Stimulated activated CD8-positive, alpha-beta memory T cell treated with anti-CD3 and anti-CD28 coated beads, Interleukin-15, amount 100 ng/mL, for 48 hours (primary cell): Measurements from ENCODE around the gene FARP1.

Experiments used
- DNase-seq, 2 donors: peaks; one replicate each; pipeline ENCODE4 v3.0.0-alpha.2; 2020; ENCODE audit warnings: low read depth in 2 of 2

The FARP1 gene

GRCh38 chr13:98175043-98175442, 32.1 kb downstream of the FARP1 start:
- DNase-seq, result no peak

- no peak for DNase-seq
Observed at GRCh38 chr13:98175823-98176222, 32.9 kb downstream of the FARP1 start.

DNA sequence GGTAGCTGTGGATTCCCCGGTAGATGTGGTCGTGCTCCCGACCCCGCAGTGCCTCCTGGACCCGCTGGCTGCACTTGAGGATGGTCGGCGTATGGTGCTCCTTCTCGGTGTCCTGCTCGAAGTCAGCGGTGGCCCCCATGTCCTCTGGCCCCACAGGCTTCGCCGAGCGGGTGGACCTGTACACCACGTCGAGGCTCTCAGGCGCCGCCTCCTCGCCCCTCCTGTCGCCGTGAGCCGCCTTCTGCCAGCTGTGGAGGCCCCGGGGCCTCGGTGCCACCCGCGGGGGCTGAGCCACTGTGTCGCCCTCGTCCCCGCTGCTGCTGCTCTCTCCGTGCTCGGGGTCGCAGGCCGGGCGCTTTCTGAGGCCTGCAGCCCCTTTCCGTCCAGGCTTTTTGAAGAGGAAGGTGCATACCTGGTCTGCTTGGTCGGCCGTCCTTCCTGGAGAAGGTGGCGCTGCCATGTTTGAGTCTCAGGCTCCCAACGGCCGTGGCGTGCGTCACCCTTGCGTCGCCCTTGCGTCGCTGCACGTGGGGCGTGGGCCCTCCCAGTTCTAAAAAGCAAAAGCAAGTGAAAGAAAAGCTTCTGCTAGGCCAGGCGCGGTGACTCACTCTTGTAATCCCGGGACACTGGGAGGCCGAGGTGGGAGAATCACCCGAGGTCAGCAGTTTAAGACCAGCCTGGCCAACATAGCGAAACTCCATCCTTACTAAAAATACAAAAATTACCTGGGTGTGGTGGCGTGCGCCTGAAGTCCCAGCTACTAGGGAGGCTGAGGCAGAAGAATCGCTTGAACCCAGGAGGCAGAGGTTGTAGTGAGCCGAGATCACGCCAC, 34.1 kb downstream of the FARP1 start, which contains the start of gene RNF113B:
RNF113B (minus strand) TSS at position 493 of the 832 bp plus-strand sequence; CDS start at position 460, 33 bp downstream.
- no peak for DNase-seq

DNA sequence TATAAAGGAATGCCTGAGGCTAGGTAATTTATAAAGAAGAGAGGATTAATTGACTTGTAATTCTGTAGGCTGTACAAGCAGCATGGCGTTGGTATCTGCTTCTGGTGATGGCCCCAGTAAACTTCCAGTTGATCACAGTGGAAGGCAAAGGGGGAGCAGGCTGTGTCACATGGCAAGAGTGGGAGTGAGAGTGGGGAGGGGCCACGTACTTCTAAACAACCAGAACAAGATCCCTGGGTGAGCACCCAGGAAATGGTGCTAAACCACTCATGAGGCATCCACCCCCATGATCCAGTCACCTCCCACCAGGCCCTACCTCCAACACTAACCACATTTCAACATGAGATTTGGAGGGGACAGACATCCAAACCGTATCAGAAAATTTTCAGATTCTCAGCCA, 37.2 kb downstream of the FARP1 start:
- DNase-seq, result no peak

- no peak for DNase-seq
Observed at GRCh38 chr13:98181111-98181815, 38.4 kb downstream of the FARP1 start.

DNA sequence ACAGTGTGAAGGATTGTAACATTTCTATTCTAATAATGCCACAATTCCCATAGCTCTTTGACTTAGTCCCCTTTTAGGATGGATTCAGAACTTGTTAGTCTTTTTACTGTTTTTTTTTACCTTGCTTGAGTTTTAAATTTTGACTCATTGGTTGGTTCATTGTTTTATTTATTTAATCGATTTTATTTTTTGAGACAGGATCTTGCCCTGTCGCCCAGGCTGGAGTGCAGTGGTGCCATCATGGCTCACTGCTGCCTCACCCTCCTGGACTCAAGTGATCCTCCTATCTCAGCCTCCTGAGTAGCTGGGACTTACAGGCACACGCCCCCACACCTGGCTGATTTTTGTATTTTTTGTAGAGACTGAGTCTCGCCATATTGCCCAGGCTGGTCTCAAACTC, 39.3 kb downstream of the FARP1 start:
- DNase-seq, result no peak

DNA sequence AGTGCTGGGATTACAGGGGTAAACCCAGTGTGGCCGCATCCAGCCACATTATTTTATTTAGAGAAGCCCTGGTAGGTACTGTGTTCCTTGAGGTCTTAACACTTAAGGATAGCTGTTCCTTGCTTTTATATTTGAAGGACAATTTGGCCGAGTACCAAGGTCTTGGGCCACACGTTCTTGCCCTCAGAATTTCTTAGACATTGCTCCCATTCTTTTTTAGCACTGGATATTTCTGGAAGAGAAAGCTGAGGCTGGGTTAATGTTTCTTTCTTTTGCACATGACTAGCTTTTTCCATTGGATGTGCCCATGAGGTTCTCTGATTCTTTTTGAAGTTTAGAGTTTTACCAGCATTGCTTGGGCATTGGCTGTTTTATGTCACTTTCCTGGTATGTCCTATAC, 39.7 kb downstream of the FARP1 start:
- no peak for DNase-seq

GRCh38 chr13:98184792-98185191, 41.9 kb downstream of the FARP1 start:
- no peak for DNase-seq

- DNase-seq, result no peak
Observed at GRCh38 chr13:98187155-98187964, 44.5 kb downstream of the FARP1 start.

DNA sequence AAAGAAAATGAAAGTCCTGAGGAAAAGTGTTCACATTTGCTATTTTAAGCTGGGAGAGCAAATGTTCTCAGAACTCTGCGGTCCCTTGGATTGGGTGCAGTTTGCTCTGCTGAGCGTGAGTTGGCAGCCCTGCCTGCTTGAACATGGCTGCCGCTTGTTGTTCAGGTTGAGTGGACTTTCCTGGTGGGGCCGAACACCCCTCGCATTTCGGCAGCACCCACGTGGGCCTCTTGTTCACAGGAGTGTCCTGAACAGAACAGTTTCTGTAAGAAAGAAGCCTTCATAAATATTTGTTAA, 45.0 kb downstream of the FARP1 start:
- no peak for DNase-seq

DNA sequence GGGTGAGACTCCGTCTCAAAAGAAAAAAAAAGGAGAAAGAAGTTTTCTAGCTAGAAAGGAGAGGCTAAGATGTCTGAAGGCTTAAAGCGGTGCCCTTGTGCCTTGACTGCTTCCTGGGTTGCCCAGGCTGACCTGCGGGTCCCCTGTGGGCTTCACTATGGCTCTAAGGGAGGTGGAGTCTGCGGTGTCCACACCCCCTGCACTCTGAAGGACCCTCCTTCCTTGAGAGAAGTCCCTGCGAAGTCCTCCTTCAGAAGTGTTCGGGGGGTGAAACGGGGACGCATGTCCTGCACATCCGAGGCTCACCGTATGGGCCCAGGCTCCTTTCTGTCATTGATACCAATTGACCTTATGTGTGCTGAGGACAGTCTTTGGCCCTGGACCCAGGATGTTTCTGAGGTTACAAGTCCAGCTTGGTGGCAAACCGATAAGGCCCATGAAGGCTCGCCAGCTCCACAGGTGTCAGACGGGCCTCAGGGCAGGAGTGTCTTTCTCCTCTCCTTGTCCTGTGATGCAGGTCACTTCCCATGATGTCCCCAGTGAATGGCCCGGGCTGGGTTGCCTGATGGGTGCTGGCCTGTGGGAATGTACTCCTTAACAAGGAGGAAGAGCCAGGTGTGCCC, 45.8 kb downstream of the FARP1 start:
- DNase-seq, result no peak

GRCh38 chr13:98189841-98190505, 47.1 kb downstream of the FARP1 start:
- no peak for DNase-seq

- DNase-seq, result no peak
Observed at GRCh38 chr13:98190889-98191444, 48.1 kb downstream of the FARP1 start.

- DNase-seq, result no peak
Observed at GRCh38 chr13:98192008-98192407, 49.1 kb downstream of the FARP1 start.

DNA sequence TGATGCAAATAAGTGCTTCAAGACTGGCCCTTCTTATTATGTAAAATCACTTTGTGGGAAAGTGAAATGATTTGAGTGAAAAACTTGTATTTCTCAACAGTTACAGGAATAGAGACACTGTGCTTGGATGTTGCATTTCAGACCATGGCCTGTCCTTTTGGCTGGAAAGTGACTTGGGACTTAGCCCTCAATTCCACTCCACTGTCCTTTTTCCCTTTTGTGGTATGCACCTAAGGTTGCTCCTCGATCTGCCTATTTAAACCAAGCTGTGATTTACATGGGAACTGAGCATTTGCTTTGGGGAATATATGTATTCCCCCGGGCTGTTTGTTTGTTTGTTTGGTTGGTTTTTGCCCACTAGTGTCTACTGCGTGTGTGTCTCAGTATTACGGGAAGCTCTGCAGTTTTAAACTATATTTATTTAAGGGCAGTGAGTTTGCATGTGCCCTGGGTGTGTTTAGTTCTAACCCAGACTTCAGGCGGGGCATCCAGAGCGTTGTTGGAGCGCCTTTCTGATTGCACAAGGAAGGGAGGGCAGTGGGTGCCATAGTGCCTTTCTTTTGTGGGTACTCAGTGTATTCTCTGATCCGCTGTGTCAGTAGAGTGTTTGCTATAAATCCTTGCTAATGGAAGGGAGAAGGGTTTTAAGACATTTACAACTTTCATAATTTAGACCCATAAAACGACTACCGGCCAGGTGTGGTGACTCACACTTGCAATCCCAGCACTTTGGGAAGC, 52.3 kb downstream of the FARP1 start:
- DNase-seq, result no peak

- DNase-seq, result no peak
Observed at GRCh38 chr13:98198683-98199082, 55.8 kb downstream of the FARP1 start.

DNA sequence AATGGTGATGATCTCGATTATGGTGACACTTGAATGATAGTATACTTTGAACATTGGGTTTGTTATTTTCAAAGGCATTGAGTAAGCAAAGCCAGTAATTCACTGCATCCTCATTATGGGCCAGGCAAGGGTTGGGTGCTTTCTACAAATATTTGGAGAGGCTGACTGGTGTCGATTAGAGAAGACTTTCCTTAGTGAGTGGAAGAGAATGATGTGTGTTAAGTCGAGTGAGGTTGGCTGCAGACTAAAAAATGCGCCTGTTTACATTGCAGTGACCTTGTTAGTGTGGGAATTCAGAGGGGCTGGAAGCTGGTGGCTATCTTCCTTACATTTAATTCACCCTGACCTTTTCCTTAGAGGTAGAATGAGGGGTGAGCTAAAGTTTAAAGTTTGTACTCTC, 56.6 kb downstream of the FARP1 start:
- DNase-seq, result no peak

DNA sequence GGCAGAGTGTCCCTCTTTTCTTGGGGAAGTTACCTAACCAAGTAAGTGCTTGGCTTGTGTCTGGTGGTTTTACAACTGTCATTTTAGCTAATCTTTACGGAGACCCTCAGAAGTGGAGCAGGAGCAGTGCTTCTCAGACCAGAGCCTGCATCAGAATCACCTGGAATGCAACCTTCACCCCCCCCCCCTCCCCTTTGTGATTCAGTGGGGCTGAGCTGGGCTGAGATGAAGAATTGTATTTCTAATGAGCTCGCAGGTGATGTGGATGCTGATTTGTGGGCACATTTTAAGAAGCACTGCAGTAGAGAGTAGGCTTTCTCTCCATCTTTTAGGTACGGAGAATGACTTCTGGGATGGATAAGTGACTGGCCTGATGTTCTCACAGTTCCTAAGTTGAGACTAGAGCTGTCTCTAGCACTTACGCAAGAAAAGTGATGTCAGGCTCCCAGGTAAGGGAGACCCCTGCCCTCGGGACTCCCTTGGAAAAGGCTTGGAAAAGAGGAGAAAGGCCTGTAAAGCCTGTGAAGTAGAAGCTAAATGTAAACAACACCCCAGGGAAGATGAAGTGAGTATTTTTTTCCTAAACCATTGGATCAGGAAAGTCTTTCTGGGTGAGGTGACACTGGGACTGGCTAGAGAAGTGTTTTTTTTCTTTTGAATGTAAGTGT, 57.5 kb downstream of the FARP1 start:
- no peak for DNase-seq

DNA sequence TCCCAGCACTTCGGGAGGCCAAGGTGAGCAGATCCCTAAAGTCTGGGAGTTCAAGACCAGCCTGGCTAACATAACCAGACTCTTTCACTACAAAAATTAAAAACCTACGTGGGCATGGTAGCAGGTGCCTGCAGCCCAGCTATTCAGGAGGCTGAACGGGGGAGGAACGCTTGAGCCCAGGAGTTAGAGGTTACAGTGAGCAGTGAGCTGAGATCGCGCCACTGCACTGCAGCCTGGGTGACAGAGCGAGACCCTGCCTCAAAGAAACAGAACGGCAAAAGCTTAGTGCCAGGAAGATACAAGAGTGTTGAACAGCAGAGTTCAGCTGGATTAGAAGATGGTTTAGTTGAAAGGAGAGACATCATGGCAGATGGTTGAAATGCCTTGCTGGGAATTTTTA, 58.3 kb downstream of the FARP1 start:
- DNase-seq, result no peak

DNA sequence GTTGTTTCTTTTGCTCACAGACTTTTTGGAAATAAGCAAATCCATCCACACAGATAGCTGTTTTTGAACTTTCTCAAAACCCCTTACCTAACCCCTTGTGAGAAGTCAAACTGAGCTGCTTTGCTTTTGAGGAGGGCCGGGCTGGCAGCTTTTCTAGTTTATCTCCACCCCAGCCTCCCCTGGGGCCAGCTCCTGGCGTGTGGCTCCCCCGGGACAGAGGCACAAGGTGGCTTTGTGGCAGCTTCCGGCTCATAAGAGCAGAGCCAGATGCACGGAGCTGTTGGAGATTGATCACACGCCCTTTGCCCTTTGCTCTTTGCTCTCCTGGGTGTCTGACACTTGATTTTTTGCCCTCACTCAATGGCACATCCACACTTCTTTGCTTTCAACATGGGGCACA, 59.1 kb downstream of the FARP1 start:
- no peak for DNase-seq
